SK-N-SH treated with all-trans-retinoic acid at 6 μM for 48 hours (cell line): Measurements from ENCODE around the gene PYGM.
"Not testable (repeated sequence)": the region's sequence is repeated elsewhere in the genome, so short reads cannot be mapped to it uniquely, and the experiment has no call there.

Source experiments
- ATAC-seq: fragments of 200-7000 bp; cut with Tn5 transposase; 3 replicates; pipeline ENCODE4 v1.9.1; 2020; ENCODE audit warnings: mild to moderate bottlenecking, moderate library complexity
- BACH2 ChIP-seq: fragments of 250-450 bp; sonication (Bioruptor Pico); IDR thresholded peaks from 2 replicates; pipeline ENCODE4 v1.9.0; 2021; ENCODE audit warnings: mild to moderate bottlenecking, borderline replicate concordance
- CSDC2 ChIP-seq: fragments of 250-450 bp; sonication (Bioruptor Pico); IDR thresholded peaks from 2 replicates; pipeline ENCODE4 v1.5.0; 2020; ENCODE audit warnings: mild to moderate bottlenecking, moderate library complexity
- GLIS3 ChIP-seq: fragments of 250-450 bp; sonication (Bioruptor Pico); IDR thresholded peaks from 2 replicates; pipeline ENCODE4 v1.5.0; 2020; ENCODE audit warnings: mild to moderate bottlenecking, moderate library complexity
- ISL1 ChIP-seq: fragments of 250-450 bp; sonication (Bioruptor Pico); IDR thresholded peaks from 2 replicates; pipeline ENCODE4 v2.1.2; 2022; ENCODE audit warnings: mild to moderate bottlenecking, moderate library complexity
- PPARA ChIP-seq: fragments of 250-450 bp; sonication (Bioruptor Pico); IDR thresholded peaks from 2 replicates; pipeline ENCODE4 v1.5.0; 2020; ENCODE audit warnings: mild to moderate bottlenecking, borderline replicate concordance
- RARB ChIP-seq: fragments of 250-450 bp; sonication (Bioruptor Pico); IDR thresholded peaks from 2 replicates; pipeline ENCODE4 v1.8.0; 2021; ENCODE audit warnings: mild to moderate bottlenecking, moderate library complexity
- SNAI2 ChIP-seq: fragments of 250-450 bp; sonication (Bioruptor Pico); IDR thresholded peaks from 2 replicates; pipeline ENCODE4 v1.5.0; 2020; ENCODE audit warnings: mild to moderate bottlenecking, moderate library complexity
- TCF4 ChIP-seq: fragments of 250-450 bp; sonication (Bioruptor Pico); IDR thresholded peaks from 2 replicates; pipeline ENCODE4 v1.8.0; 2021; ENCODE audit warnings: mild to moderate bottlenecking, moderate library complexity, borderline replicate concordance
- ZC3H10 ChIP-seq: fragments of 250-450 bp; sonication (Bioruptor Pico); IDR thresholded peaks from 2 replicates; pipeline ENCODE4 v1.5.1; 2021; ENCODE audit warnings: mild to moderate bottlenecking, moderate library complexity
- ZFP3 ChIP-seq: fragments of 250-450 bp; sonication (Bioruptor Pico); IDR thresholded peaks from 2 replicates; pipeline ENCODE4 v1.5.0; 2020; ENCODE audit warnings: mild to moderate bottlenecking, moderate library complexity
- ZFP30 ChIP-seq: fragments of 450-650 bp; formaldehyde crosslinking; IDR thresholded peaks from 2 replicates; pipeline ENCODE4 v1.5.0; 2022; ENCODE audit warnings: mild to moderate bottlenecking, moderate library complexity
- ZNF70 ChIP-seq: fragments of 450-650 bp; formaldehyde crosslinking; IDR thresholded peaks from 2 replicates; pipeline ENCODE4 v1.5.0; 2020; ENCODE audit warnings: mild to moderate bottlenecking, moderate library complexity
- TF ChIP-seq, protein P1 (sequence below): fragments of 250-450 bp; sonication (Bioruptor Pico); IDR thresholded peaks from 2 replicates; pipeline ENCODE4 v1.8.0; 2021; ENCODE audit warnings: low read depth, mild to moderate bottlenecking, moderate library complexity, borderline replicate concordance
- TF ChIP-seq, protein P2 (sequence below): fragments of 250-450 bp; sonication (Bioruptor Pico); IDR thresholded peaks from 2 replicates; pipeline ENCODE4 v1.5.1; 2021; ENCODE audit warnings: mild to moderate bottlenecking, moderate library complexity

Gene PYGM

DNA sequence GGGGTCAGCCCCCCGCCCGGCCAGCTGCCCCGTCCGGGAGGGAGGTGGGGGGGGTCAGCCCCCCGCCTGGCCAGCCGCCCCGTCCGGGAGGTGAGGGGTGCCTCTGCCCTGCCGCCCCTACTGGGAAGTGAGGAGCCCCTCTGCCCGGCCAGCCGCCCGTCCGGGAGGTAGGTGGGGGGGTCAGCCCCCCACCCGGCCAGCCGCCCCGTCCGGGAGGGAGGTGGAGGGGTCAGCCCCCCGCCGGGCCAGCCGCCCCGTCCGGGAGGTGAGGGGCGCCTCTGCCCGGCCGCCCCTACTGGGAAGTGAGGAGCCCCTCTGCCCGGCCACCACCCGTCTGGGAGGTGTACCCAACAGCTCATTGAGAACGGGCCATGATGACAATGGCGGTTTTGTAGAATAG lies 57.8 kb downstream of the PYGM start:
- not testable (repeated sequence) for ATAC-seq

DNA sequence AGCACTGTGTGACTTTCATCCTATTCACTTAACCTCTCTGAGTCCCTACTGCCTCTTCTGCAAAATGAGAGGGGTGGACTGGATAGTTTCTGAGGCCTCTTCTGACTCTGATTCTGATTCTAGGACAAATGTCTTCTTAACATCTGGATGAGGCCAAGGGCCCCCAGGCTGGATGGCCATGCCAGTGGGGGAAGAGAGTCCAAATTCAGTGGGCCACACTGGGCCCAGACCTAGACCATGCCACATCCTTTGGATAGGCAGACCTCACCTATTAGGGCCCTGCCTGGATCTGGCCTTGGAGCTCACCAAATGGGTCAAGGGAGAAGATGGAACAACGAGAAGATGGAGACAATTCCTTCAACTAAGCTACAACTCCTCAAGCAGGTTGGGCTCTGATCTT lies 61.3 kb downstream of the PYGM start:
- TF ChIP-seq, protein P1, sequence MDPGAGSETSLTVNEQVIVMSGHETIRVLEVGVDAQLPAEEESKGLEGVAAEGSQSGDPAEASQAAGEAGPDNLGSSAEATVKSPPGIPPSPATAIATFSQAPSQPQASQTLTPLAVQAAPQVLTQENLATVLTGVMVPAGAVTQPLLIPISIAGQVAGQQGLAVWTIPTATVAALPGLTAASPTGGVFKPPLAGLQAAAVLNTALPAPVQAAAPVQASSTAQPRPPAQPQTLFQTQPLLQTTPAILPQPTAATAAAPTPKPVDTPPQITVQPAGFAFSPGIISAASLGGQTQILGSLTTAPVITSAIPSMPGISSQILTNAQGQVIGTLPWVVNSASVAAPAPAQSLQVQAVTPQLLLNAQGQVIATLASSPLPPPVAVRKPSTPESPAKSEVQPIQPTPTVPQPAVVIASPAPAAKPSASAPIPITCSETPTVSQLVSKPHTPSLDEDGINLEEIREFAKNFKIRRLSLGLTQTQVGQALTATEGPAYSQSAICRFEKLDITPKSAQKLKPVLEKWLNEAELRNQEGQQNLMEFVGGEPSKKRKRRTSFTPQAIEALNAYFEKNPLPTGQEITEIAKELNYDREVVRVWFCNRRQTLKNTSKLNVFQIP (CRISPR knock-in tag) = no peak
- TF ChIP-seq RARB (CRISPR knock-in tag) = no peak
- TF ChIP-seq ZFP30 = no peak
- no peak for TF ChIP-seq GLIS3 (CRISPR knock-in tag)
- TF ChIP-seq ISL1 (CRISPR knock-in tag) = no peak
- no peak for TF ChIP-seq TCF4
- no peak for TF ChIP-seq BACH2 (CRISPR knock-in tag)
- no peak for TF ChIP-seq ZC3H10
- TF ChIP-seq, protein P2, sequence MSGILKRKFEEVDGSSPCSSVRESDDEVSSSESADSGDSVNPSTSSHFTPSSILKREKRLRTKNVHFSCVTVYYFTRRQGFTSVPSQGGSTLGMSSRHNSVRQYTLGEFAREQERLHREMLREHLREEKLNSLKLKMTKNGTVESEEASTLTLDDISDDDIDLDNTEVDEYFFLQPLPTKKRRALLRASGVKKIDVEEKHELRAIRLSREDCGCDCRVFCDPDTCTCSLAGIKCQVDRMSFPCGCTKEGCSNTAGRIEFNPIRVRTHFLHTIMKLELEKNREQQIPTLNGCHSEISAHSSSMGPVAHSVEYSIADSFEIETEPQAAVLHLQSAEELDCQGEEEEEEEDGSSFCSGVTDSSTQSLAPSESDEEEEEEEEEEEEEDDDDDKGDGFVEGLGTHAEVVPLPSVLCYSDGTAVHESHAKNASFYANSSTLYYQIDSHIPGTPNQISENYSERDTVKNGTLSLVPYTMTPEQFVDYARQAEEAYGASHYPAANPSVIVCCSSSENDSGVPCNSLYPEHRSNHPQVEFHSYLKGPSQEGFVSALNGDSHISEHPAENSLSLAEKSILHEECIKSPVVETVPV (CRISPR knock-in tag) = no peak
- ATAC-seq = no peak

- ATAC-seq = no peak
- TF ChIP-seq CSDC2 (CRISPR knock-in tag) = no peak
- no peak for TF ChIP-seq PPARA (CRISPR knock-in tag)
- no peak for TF ChIP-seq ZFP3 (CRISPR knock-in tag)
- no peak for TF ChIP-seq ZFP30
- no peak for TF ChIP-seq ISL1 (CRISPR knock-in tag)
- TF ChIP-seq, protein P1 (CRISPR knock-in tag) = no peak
- no peak for TF ChIP-seq SNAI2 (CRISPR knock-in tag)
- TF ChIP-seq TCF4 = no peak
- TF ChIP-seq ZNF70 (CRISPR knock-in tag) = no peak
Observed at GRCh38 chr11:64697663-64698375, 62.0 kb downstream of the PYGM start.
